ENCODE results near the gene STX3.
A peak's percentile ranks its signal among the peaks of the same experiment; 100 is the strongest.

STX3 gene

GRCh38 chr11:59754859-59755700 lies at the start of gene STX3:
TSS of gene STX3 (plus strand) at chr11:59755376. CDS start at chr11:59755606, 230 bp downstream.
- TF ChIP-seq, protein P1, sequence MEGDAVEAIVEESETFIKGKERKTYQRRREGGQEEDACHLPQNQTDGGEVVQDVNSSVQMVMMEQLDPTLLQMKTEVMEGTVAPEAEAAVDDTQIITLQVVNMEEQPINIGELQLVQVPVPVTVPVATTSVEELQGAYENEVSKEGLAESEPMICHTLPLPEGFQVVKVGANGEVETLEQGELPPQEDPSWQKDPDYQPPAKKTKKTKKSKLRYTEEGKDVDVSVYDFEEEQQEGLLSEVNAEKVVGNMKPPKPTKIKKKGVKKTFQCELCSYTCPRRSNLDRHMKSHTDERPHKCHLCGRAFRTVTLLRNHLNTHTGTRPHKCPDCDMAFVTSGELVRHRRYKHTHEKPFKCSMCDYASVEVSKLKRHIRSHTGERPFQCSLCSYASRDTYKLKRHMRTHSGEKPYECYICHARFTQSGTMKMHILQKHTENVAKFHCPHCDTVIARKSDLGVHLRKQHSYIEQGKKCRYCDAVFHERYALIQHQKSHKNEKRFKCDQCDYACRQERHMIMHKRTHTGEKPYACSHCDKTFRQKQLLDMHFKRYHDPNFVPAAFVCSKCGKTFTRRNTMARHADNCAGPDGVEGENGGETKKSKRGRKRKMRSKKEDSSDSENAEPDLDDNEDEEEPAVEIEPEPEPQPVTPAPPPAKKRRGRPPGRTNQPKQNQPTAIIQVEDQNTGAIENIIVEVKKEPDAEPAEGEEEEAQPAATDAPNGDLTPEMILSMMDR (IDR thresholded peaks at IDR 0.05; ENCODE audit: borderline replicate concordance, insufficient read depth, low read depth, low read length): no peak
- H3K4me3 ChIP-seq (ENCODE audit: low read depth, low read length): peak within 1 kb of the TSS; percentile 58

GRCh38 chr11:59706518-59707285 lies 48.5 kb upstream of the STX3 start:
- no peak overlapping the region for H3K4me3 ChIP-seq (ENCODE audit: low read depth, low read length)
- TF ChIP-seq, protein P1 (IDR thresholded peaks at IDR 0.05; ENCODE audit: borderline replicate concordance, insufficient read depth, low read depth, low read length): no peak

- no peak overlapping the region for H3K4me3 ChIP-seq (ENCODE audit: low read depth, low read length)
- TF ChIP-seq, protein P1 (IDR thresholded peaks at IDR 0.05; ENCODE audit: borderline replicate concordance, insufficient read depth, low read depth, low read length): no peak
Observed at GRCh38 chr11:59707371-59707770, 47.8 kb upstream of the STX3 start.

GRCh38 chr11:59708537-59708936 lies 46.6 kb upstream of the STX3 start:
- TF ChIP-seq, protein P1 (IDR thresholded peaks at IDR 0.05; ENCODE audit: borderline replicate concordance, insufficient read depth, low read depth, low read length): no peak
- no peak overlapping the region for H3K4me3 ChIP-seq (ENCODE audit: low read depth, low read length)

DNA sequence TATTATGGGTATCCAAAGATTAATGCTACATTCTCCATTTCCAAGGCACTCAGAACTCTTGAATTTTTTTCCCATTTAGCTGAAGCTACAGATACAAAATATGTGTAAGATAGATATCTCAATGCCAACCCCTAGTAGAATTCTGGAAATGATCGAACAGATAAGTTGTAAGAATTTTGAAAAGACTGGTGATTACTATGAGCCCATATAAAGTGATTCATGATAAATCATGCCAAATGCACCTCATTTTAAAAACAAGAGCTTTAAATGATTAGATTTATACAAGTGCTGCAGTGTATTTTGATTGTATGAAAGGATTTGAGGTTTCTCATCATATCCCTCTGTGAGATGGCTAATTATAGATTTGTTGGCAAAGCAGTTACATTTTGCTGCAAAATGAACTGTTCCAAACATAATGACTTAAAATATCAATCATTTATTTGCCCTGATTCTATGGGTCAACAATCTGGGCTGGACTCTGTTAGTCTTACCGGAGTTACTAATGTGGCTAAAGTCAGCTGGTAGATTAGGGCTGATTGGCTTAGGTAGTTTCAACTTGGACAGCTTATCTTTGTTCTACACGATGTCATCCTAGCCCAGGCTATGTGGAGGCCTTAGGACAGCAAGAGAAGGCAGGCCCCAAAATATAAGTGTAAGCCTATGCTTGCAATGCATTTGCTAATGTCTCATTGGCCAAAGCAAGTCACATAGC lies 44.9 kb upstream of the STX3 start:
- H3K4me3 ChIP-seq (ENCODE audit: low read depth, low read length): no peak overlapping the region
- TF ChIP-seq, protein P1 (IDR thresholded peaks at IDR 0.05; ENCODE audit: borderline replicate concordance, insufficient read depth, low read depth, low read length): no peak

DNA sequence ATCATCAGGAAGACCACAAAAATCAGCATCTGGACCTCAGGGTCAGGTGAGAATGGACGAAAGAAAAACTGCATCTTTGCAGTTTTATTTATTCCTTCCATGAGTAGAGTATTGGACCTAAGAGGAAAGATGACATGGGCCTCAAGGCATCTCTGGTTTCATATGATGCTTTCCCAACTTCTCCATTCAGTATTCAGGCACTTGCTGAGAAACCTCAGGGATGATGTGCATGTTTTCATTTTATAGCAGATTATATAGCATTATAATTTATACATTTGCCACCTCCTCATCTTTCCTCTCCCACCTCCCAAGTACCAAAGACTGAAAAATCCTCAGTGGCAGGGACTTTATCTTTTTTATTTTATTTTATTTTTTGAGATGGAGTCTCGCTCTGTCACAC lies 41.4 kb upstream of the STX3 start, which contains the start of gene OR10V1:
Gene OR10V1 (minus strand): TSS at position 101 of the 400 bp plus-strand sequence. CDS start 0 bp downstream, at position 101.
- H3K4me3 ChIP-seq (ENCODE audit: low read depth, low read length): no peak within 1 kb of the TSS
- TF ChIP-seq, protein P1 (IDR thresholded peaks at IDR 0.05; ENCODE audit: borderline replicate concordance, insufficient read depth, low read depth, low read length): no peak
